Prostate gland (tissue), 2 donors: ENCODE results near the gene ERC2.

Experiments used
- CTCF ChIP-seq, 4 experiments: fragments of 200-600 bp in 2 of 4; fragments of 450-650 bp in 2 of 4; sonication (generic) in 2 of 4; IDR thresholded peaks; 1 replicate in 3 of 4; 2 replicates in 1 of 4; pipeline ENCODE4 v1.5.1; 2016 to 2019; ENCODE audit warnings: antibody characterized with exemption in 4 of 4, mild to moderate bottlenecking in 2 of 4, moderate library complexity in 2 of 4
- POLR2A ChIP-seq: fragments of 450-650 bp; IDR thresholded peaks from one replicate; pipeline ENCODE4 v1.6.1; 2016; ENCODE audit warnings: antibody characterized with exemption, mild to moderate bottlenecking
- POLR2AphosphoS5 ChIP-seq: sonication (generic); formaldehyde crosslinking; IDR thresholded peaks from one replicate; pipeline ENCODE4 v1.6.1; 2017; ENCODE audit warnings: antibody characterized with exemption

- no peak for TF ChIP-seq POLR2AphosphoS5
- TF ChIP-seq CTCF (IDR thresholded peaks at IDR 0.05) = no peak
- TF ChIP-seq POLR2A = no peak
Measured at GRCh38 chr3:55816794-55817576, 651.3 kb downstream of the ERC2 start.
